Ovary (tissue), 3 donors: Measurements from ENCODE around the gene C6orf15.

ENCODE experiments used
- EP300 ChIP-seq: sonication (generic); formaldehyde crosslinking; IDR thresholded peaks from one replicate; pipeline ENCODE4 v1.6.1; 2017; ENCODE audit warnings: antibody characterized with exemption
- POLR2A ChIP-seq: fragments of 450-650 bp; IDR thresholded peaks from one replicate; pipeline ENCODE4 v1.6.1; 2017; ENCODE audit warnings: antibody characterized with exemption, mild to moderate bottlenecking, moderate library complexity
- TF ChIP-seq, protein P1 (sequence below), 3 donors: fragments of 450-650 bp in 2 of 3; fragments of 200-600 bp in 1 of 3; IDR thresholded peaks; one replicate each; pipeline versions ENCODE4 v1.5.1 to v1.8.0; 2016 to 2022; ENCODE audit warnings: antibody characterized with exemption in 3 of 3, mild to moderate bottlenecking in 1 of 3
- donor health status: DM: no; HTN: no; CAD: no.

DNA sequence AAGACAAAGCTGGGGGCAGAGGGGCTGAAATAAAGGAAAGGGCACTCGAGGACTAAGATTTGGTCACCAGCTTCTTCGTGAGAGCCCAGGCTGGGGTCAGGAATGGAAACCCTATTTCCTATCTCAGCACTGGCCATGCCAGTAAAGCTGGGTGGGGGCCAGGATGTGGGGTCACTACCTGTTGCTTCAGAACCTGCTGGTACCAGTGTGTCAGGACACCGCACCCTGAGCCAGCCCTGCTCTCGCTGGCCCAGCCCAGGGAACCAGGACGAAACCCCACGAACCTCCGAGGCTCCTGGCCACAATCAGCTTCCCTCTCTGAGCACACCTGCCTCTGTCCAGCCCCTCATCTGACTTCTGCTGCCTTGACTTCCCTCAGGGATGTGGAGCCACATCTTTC lies 5.8 kb upstream of the C6orf15 start:
- TF ChIP-seq, protein P1, sequence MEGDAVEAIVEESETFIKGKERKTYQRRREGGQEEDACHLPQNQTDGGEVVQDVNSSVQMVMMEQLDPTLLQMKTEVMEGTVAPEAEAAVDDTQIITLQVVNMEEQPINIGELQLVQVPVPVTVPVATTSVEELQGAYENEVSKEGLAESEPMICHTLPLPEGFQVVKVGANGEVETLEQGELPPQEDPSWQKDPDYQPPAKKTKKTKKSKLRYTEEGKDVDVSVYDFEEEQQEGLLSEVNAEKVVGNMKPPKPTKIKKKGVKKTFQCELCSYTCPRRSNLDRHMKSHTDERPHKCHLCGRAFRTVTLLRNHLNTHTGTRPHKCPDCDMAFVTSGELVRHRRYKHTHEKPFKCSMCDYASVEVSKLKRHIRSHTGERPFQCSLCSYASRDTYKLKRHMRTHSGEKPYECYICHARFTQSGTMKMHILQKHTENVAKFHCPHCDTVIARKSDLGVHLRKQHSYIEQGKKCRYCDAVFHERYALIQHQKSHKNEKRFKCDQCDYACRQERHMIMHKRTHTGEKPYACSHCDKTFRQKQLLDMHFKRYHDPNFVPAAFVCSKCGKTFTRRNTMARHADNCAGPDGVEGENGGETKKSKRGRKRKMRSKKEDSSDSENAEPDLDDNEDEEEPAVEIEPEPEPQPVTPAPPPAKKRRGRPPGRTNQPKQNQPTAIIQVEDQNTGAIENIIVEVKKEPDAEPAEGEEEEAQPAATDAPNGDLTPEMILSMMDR (IDR thresholded peaks at IDR 0.05): no peak
- TF ChIP-seq EP300 (no peak), POLR2A (no peak)
